Esophagus squamous epithelium (tissue), 5 donors: ENCODE measurements around the gene LIN7A. TPM values are rescaled to one million over a fixed set of nuclear protein-coding genes. Genes with fewer than 3 reads are reported as not detected.

Experiments
- DNase-seq: peaks from one replicate; lab custom pipeline; 2025; lab: John Stamatoyannopoulos, UW
- H3K27ac ChIP-seq, 4 donors: fragments of 200-600 bp; sonication (generic); one replicate each; pipeline ENCODE4 v1.5.1; 2016 to 2019; ENCODE audit warnings: mild to moderate bottlenecking in 1 of 4
- H3K27me3 ChIP-seq, 4 donors: fragments of 200-600 bp; sonication (generic); 1 replicate in 3 of 4; 2 replicates in 1 of 4; pipeline versions ENCODE4 v1.5.1 to v1.6.0; 2017 to 2021; ENCODE audit warnings: antibody characterized with exemption in 1 of 4
- H3K36me3 ChIP-seq, 3 donors: fragments of 200-600 bp; sonication (generic); one replicate each; pipeline ENCODE4 v1.5.1; 2016 to 2019
- H3K4me1 ChIP-seq, 3 donors: fragments of 200-600 bp; sonication (generic); one replicate each; pipeline ENCODE4 v1.5.1; 2017 to 2019
- H3K4me3 ChIP-seq, 4 donors: fragments of 200-600 bp; sonication (generic); 1 replicate in 3 of 4; 2 replicates in 1 of 4; pipeline ENCODE4 v1.5.1; 2016 to 2019; ENCODE audit warnings: mild to moderate bottlenecking in 2 of 4, moderate library complexity in 1 of 4
- H3K9me3 ChIP-seq, 3 donors: fragments of 200-600 bp; sonication (generic); one replicate each; pipeline ENCODE4 v1.5.1; 2016 to 2019
- POLR2A ChIP-seq, 4 donors: fragments of 450-650 bp; IDR thresholded peaks; one replicate each; pipeline ENCODE4 v1.6.1; 2017; ENCODE audit warnings: antibody characterized with exemption in 4 of 4, mild to moderate bottlenecking in 4 of 4, moderate library complexity in 3 of 4
- WGBS, 2 donors: methylation state at CpG; one replicate each; pipeline ENCODE4 v1.1.5; 2018; 5-methylcytosine and 5-hydroxymethylcytosine counted together
- intact Hi-C: fragments of 100-400 bp; cut with DNase I; formaldehyde crosslinking; loops from one replicate; pipeline ENCODE4 v1.15.0; 2022
- total RNA-seq, 4 donors: library from RNA; depleted of rRNA; stranded (reverse); fragments of >200 nt; gene quantifications; one replicate each; pipeline ENCODE4 v1.1.0, GENCODE V29; 2016
- TF ChIP-seq, protein P1 (sequence below), 6 experiments: fragments of 450-650 bp in 4 of 6; fragments of 200-600 bp in 2 of 6; sonication (generic) in 2 of 6; IDR thresholded peaks; one replicate each; pipeline ENCODE4 v1.5.1; 2016 to 2019; ENCODE audit warnings: antibody characterized with exemption in 6 of 6, mild to moderate bottlenecking in 4 of 6, moderate library complexity in 4 of 6
- donor health status: DM: yes; HTN: yes; CAD: no.

LIN7A gene
- total RNA-seq, 4 donors from 2014 or later, result 0.49 to 2.7 (median 0.74) TPM

DNA sequence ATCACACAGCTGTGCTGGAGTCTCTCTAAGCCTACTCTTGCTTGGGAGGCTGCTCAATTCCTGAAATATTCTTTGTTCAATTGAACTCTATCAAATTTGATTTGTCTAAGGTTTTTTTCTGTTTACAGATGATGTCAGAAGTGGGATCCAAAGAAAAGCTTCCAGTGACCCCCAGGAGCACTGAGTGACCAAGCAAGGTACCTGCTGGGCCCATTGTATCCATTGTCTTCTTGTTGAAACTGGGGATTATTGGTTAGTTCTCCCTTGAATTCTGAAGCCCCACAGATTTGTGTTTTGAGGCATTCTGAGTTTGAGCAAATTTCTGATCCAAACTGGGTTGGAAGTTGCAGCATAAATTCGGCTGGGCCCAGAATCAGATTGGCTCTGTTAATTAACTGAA lies 156.4 kb downstream of the LIN7A start:
- no peak for DNase-seq
- H3K9me3 ChIP-seq, result no peaks in the 10 kb centered on the region
- H3K4me3 ChIP-seq, result no peak overlapping the region
- TF ChIP-seq, protein P1, sequence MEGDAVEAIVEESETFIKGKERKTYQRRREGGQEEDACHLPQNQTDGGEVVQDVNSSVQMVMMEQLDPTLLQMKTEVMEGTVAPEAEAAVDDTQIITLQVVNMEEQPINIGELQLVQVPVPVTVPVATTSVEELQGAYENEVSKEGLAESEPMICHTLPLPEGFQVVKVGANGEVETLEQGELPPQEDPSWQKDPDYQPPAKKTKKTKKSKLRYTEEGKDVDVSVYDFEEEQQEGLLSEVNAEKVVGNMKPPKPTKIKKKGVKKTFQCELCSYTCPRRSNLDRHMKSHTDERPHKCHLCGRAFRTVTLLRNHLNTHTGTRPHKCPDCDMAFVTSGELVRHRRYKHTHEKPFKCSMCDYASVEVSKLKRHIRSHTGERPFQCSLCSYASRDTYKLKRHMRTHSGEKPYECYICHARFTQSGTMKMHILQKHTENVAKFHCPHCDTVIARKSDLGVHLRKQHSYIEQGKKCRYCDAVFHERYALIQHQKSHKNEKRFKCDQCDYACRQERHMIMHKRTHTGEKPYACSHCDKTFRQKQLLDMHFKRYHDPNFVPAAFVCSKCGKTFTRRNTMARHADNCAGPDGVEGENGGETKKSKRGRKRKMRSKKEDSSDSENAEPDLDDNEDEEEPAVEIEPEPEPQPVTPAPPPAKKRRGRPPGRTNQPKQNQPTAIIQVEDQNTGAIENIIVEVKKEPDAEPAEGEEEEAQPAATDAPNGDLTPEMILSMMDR (IDR thresholded peaks at IDR 0.05), result no peak
- no peak for TF ChIP-seq POLR2A (IDR thresholded peaks at IDR 0.05)
- 85 to 88% methylated on average over 1 of the region's 1 CpG for WGBS, 2 donors
- intact Hi-C loops, result no loop called here
- H3K27ac ChIP-seq, result no peak overlapping the region
- no peaks in the 10 kb centered on the region for H3K27me3 ChIP-seq
- no peaks in the 10 kb centered on the region for H3K36me3 ChIP-seq
- peaks cover 5 to 22% (median 14%) of the 10 kb centered on the region in 3 donors for H3K4me1 ChIP-seq

DNA sequence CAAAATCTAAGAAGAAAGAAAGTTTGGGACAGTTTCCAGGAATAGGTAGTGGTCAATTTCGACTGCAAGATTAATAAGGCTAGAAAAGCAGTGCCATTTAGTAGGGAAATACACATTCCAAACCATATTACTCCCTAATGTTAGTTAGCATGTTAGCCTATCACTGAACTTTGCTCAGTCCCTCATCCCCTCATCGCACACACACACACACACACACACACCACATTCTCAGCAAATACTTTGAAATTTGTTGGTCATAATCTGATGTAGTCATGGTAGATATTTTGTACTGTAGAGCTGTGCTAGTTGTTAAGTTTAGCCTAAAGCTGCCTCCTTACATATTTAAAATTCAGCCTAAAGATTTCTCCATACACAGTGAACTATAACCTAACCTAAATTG lies 157.0 kb downstream of the LIN7A start:
- intact Hi-C loops, result no loop called here
- WGBS, 2 donors, result 84 to 89% methylated on average over 2 of the region's 2 CpGs
- DNase-seq, result no peak

DNA sequence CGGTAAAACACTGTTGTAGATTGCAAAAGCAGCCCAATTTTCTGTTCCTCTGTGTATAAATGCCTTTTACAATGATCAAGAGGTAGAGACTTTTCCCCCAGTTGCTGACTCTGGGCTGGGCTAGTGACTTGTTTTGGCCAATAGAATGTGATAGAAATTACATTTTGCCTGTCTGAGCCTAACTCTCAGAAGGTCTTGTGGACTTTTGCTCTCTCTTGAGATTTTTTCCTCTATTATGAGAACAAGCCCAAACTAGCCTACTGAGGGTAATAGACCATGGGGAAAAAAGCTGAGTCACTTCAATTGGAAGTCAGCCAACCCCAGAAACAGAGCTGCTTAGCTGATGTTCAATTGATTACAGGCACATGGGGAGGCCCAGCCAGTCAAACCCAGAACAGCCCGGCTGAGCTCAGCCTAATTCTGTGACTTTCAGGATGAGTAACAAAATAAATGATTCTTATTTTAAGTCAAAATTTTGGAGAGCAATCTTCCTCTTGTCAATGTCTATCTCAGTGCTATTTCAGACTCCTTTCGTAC lies 159.7 kb downstream of the LIN7A start:
- intact Hi-C loops, result no loop called here
- Histone ChIP-seq H3K4me3 (no peak overlapping the region), H3K9me3 (no peaks in the 10 kb centered on the region), H3K4me1 (peaks cover 5 to 22% (median 14%) of the 10 kb centered on the region in 3 donors), H3K27me3 (no peaks in the 10 kb centered on the region), H3K36me3 (no peaks in the 10 kb centered on the region), H3K27ac (peak overlapping the region; percentile 54 to 81 (median 76))
- WGBS, 2 donors, result 35% methylated on average over 3 of the region's 3 CpGs
- TF ChIP-seq POLR2A (IDR thresholded peaks at IDR 0.05), result no peak
- TF ChIP-seq, protein P1 (IDR thresholded peaks at IDR 0.05), result no peak
- no peak for DNase-seq

More for the DNA sequence above, 157.0 kb downstream of the LIN7A start:
- no peaks in the 10 kb centered on the region for H3K9me3 ChIP-seq
- no peaks in the 10 kb centered on the region for H3K27me3 ChIP-seq
- H3K4me3 ChIP-seq, result no peak overlapping the region
- H3K36me3 ChIP-seq, result no peaks in the 10 kb centered on the region
- no peak for TF ChIP-seq POLR2A (IDR thresholded peaks at IDR 0.05)
- TF ChIP-seq, protein P1 (IDR thresholded peaks at IDR 0.05), result no peak
- peaks cover 5 to 22% (median 14%) of the 10 kb centered on the region in 3 donors for H3K4me1 ChIP-seq
- H3K27ac ChIP-seq, result no peak overlapping the region

DNA sequence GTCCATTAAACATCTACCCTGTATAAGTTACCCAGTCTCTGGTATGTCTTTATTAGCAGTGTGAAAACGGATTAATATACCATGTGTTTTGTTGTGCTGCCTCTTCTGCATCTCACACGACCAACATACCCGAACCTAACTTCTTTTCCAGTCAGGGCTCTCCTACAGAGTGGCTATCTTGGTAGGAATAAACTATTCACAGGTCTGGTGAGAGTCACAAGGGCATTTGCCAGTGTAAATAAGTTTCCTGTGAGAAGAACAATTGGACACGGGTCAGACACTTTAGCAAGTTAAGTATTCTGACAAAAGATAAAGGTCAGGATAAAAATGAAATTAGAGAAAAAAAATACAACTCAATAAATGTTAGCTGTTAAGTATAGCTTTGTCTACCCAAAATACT lies 160.1 kb downstream of the LIN7A start:
- no peaks in the 10 kb centered on the region for H3K9me3 ChIP-seq
- WGBS, 2 donors, result 58 to 72% methylated on average over 4 of the region's 4 CpGs
- H3K27me3 ChIP-seq, result no peaks in the 10 kb centered on the region
- intact Hi-C loops, result no loop called here
- peaks cover 5 to 22% (median 14%) of the 10 kb centered on the region in 3 donors for H3K4me1 ChIP-seq
- no peak overlapping the region for H3K4me3 ChIP-seq
- no peaks in the 10 kb centered on the region for H3K36me3 ChIP-seq
- no peak for DNase-seq
- TF ChIP-seq, protein P1 (IDR thresholded peaks at IDR 0.05), result no peak
- no peak for TF ChIP-seq POLR2A (IDR thresholded peaks at IDR 0.05)
- peak overlapping the region; percentile 54 to 81 (median 76) for H3K27ac ChIP-seq

DNA sequence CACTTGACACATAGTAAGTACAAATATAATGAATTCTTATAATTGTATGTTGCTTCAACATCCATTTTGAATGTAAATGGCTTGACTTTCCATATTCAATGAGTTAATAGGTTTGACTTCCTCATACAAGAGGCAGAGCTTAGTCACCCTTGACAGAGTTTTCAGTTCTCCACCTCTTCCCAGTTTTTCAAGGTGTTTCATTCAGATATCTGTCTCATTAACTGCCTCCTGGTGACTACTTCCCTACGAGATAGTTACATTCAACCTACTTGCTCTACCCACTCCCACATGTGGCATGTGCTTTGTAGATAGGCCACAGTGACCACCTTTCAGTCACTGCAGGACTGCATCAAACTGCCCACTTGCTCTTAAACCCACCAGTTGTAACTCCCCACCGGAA lies 161.0 kb downstream of the LIN7A start:
- Histone ChIP-seq H3K9me3 (no peaks in the 10 kb centered on the region), H3K4me1 (peaks cover 5 to 22% (median 14%) of the 10 kb centered on the region in 3 donors), H3K4me3 (no peak overlapping the region), H3K27me3 (no peaks in the 10 kb centered on the region), H3K27ac (peak overlapping the region in 3 of 4 donors; percentile 73 to 81 (median 79)), H3K36me3 (no peaks in the 10 kb centered on the region)
- 73 to 76% methylated on average over 2 of the region's 2 CpGs for WGBS, 2 donors
- intact Hi-C loops, result no loop called here
- TF ChIP-seq, protein P1 (IDR thresholded peaks at IDR 0.05), result no peak
- no peak for TF ChIP-seq POLR2A (IDR thresholded peaks at IDR 0.05)
- DNase-seq, result no peak
